GM19467 (cell line): ENCODE measurements around the gene TMC3.

ENCODE experiments used
- ATAC-seq: cut with Tn5 transposase; IDR thresholded peaks from one replicate; pipeline ENCODE4 v1.9.1; 2021; ENCODE audit warnings: mild to moderate bottlenecking, moderate library complexity; ENCODE audit not compliant: unreplicated experiment

Gene TMC3

DNA sequence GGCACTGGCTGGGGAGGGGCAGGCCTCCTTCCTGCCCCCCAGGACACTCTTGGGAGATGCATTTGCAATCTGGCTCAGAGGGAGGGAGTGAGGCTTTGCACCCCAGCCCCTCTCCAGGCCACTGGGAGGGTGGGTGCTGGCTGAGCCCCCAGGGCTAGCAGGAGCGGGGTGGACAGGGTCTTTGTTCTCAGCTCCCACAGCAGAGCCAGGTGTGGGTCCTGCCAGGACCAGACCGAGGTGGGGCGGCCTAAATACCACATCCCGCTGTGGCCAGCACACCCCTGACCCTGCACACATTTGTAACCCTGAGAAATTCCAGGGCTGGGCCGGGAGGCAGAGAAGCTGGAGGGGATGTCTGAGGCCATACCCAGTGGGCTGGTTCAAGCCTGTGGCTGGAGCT is 91.1 kb downstream of the TMC3 start:
- no peak for ATAC-seq

- no peak for ATAC-seq
Measured at GRCh38 chr15:81282606-81282895, 91.5 kb downstream of the TMC3 start.

DNA sequence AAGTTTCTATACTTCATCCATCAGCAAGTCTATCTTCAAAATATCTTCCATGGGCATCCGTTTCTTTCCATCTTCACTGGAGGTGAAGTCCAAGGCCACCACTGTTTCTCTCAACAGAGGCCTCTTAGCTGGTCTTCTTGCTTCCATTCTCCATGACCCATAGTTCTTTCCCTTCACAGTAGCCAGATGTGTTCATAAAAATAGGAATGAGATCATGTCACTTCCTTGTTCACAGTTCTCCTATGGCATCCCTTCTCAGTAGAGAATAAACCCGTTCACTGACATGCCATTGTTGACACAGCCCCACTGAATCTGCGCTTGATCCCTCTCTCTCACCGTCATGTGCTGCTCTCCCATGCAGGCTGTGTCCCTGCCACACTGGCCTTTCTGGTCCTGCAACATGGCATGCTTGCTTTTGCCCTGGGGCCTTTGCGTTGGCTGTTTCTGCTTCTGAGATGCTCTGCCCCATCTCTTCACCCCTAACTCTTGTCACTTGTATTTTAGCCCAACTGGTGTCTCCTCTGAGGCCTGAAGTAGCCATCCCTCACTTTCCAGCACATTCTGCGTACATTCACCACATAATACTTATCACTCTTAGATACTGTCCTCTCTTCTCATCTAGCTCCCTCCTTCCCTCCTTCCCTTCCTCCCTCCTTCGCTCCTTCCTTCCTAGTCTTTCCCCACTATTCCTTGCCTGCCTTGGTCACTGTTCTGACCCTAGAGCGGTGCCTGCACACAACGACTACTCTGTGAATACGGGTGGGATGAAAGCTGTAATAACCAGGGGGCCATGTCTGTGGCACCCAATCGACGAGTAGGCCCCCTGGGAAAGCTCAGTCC is 92.0 kb downstream of the TMC3 start:
- no peak for ATAC-seq

- no peak for ATAC-seq
Measured at GRCh38 chr15:81281456-81281735, 92.6 kb downstream of the TMC3 start.
